Mucosa of rectum (tissue), 2 donors: ENCODE data around the gene DENND6A.
"Not testable (repeated sequence)": the region's sequence is repeated elsewhere in the genome, so short reads cannot be mapped to it uniquely, and the experiment has no call there.

ENCODE experiments used
- H3K27ac ChIP-seq, 2 donors: one replicate each; pipeline ENCODE4 v1.7.0; 2013; ENCODE audit warnings: inconsistent platforms in 2 of 2, low read depth in 2 of 2, low read length in 2 of 2
- H3K27me3 ChIP-seq, 2 donors: one replicate each; pipeline ENCODE4 v1.7.0; 2013; ENCODE audit warnings: low read length in 2 of 2; ENCODE audit not compliant: control insufficient read depth in 2 of 2, insufficient read depth in 2 of 2
- H3K36me3 ChIP-seq, 2 donors: one replicate each; pipeline ENCODE4 v1.7.0; 2013; ENCODE audit warnings: low read length in 2 of 2; ENCODE audit not compliant: control insufficient read depth in 2 of 2, insufficient read depth in 2 of 2
- H3K4me1 ChIP-seq, 2 donors: one replicate each; pipeline ENCODE4 v1.7.0; 2013; ENCODE audit warnings: low read length in 2 of 2, mild to moderate bottlenecking in 1 of 2; ENCODE audit not compliant: control insufficient read depth in 2 of 2, insufficient read depth in 2 of 2
- H3K4me3 ChIP-seq, 2 donors: one replicate each; pipeline ENCODE4 v1.7.0; 2013; ENCODE audit warnings: low read length in 2 of 2
- H3K9ac ChIP-seq, 2 donors: one replicate each; pipeline ENCODE4 v1.7.0; 2013; ENCODE audit warnings: low read length in 2 of 2, low read depth in 1 of 2, mild to moderate bottlenecking in 1 of 2
- H3K9me3 ChIP-seq, 2 donors: one replicate each; pipeline ENCODE4 v1.7.0; 2013; ENCODE audit warnings: low read length in 2 of 2; ENCODE audit not compliant: control insufficient read depth in 2 of 2
- donor health status: healthy.
- donor health status: Normal muscosa, but diverticular disease.

The DENND6A gene

DNA sequence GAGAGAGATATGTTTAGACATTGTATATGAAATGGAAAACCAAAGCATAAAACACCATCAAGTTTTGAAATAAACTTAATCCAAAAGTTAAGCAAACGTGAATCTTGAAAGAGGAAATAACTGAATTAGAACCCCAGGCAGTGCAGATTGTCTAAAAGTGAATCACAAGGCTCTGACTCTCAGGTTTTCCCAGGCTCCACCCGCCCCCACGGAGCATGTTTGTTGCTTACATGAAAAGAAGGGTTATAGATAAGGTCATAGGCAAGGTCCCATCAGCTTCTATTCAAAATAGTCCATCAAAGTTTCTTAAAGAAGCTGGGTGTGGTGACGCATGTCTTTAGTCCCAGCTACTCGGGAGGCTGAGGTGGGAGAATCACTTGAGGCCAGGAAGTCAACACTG lies 34.2 kb upstream of the DENND6A start:
- Histone ChIP-seq H3K36me3 (no peaks in the 10 kb centered on the region), H3K9me3 (no peaks in the 10 kb centered on the region), H3K27ac (no peak overlapping the region), H3K9ac (no peak overlapping the region), H3K4me1 (no peaks in the 10 kb centered on the region), H3K27me3 (no peaks in the 10 kb centered on the region), H3K4me3 (no peak overlapping the region)

- Histone ChIP-seq H3K9ac (no peak overlapping the region), H3K27me3 (no peaks in the 10 kb centered on the region), H3K4me3 (no peak overlapping the region), H3K4me1 (no peaks in the 10 kb centered on the region), H3K9me3 (no peaks in the 10 kb centered on the region), H3K36me3 (no peaks in the 10 kb centered on the region), H3K27ac (no peak overlapping the region)
Observed at GRCh38 chr3:57726397-57726796, 33.5 kb upstream of the DENND6A start.

GRCh38 chr3:57718118-57718517 lies 25.2 kb upstream of the DENND6A start:
- Histone ChIP-seq H3K9me3 (no peaks in the 10 kb centered on the region), H3K27ac (no peak overlapping the region), H3K36me3 (no peaks in the 10 kb centered on the region), H3K27me3 (no peaks in the 10 kb centered on the region), H3K4me3 (no peak overlapping the region), H3K4me1 (no peaks in the 10 kb centered on the region), H3K9ac (no peak overlapping the region)

DNA sequence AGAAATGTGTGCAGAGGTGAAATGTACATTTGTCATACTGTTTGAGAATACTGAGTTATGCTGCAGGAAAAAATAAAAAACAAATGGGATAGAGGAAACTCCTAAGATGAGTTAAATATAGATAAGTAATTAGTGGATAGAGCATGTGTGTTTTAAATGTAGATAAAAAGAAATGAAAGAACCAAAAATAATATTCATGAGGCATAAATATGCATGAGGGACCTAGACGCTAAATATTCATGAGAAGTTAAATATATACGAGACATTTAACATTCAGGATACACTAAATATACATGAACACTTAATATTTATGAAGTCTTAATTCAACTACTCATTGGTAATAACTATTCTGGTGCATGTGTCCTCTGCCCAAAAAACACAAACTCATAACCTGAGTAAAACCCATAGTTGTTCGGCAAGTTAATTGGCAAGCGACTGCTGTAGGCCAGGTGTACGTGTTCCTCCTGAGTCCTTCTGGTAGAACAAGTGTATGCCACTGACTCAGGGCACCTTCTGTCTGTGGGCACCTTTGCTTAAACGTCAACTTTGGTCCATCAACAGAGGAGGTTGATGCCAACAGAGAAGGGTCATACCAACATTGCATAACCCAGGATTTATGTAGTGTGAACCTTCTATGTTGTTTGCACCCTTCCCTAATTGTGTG lies 24.5 kb upstream of the DENND6A start:
- H3K4me1 ChIP-seq, result no peaks in the 10 kb centered on the region
- no peaks in the 10 kb centered on the region for H3K36me3 ChIP-seq
- H3K27ac ChIP-seq, result no peak overlapping the region
- H3K4me3 ChIP-seq, result no peak overlapping the region
- H3K27me3 ChIP-seq, result no peaks in the 10 kb centered on the region
- no peaks in the 10 kb centered on the region for H3K9me3 ChIP-seq
- no peak overlapping the region for H3K9ac ChIP-seq

GRCh38 chr3:57715686-57716085 lies 22.8 kb upstream of the DENND6A start:
- H3K9me3 ChIP-seq, result no peaks in the 10 kb centered on the region
- no peaks in the 10 kb centered on the region for H3K36me3 ChIP-seq
- H3K27me3 ChIP-seq, result no peaks in the 10 kb centered on the region
- no peak overlapping the region for H3K4me3 ChIP-seq
- no peak overlapping the region for H3K9ac ChIP-seq
- H3K4me1 ChIP-seq, result no peaks in the 10 kb centered on the region
- H3K27ac ChIP-seq, result no peak overlapping the region

GRCh38 chr3:57709559-57709958 lies 16.7 kb upstream of the DENND6A start:
- Histone ChIP-seq H3K9me3 (no peaks in the 10 kb centered on the region), H3K4me3 (no peak overlapping the region), H3K4me1 (peaks cover 0 to 5% of the 10 kb centered on the region in 2 donors), H3K36me3 (no peaks in the 10 kb centered on the region), H3K9ac (no peak overlapping the region), H3K27me3 (no peaks in the 10 kb centered on the region), H3K27ac (no peak overlapping the region)

DNA sequence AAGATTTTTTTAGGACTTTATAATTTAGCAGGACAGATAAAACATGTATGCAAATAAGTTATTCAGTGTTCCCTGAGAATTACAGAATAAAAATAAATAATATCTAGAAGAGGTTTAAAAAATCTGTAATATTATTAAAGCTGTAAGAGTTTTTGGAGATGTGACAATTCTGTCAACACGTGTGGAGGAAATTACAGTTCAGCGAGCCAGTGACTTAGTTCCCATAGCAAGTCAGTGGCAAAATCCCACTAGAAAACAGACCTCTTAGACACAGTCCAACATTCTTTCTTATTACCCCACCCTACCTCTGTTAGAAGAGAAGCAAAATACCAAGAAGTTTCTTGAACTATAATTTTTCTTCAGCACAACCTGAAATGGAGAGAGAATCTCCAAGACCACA lies 16.2 kb upstream of the DENND6A start:
- Histone ChIP-seq H3K27me3 (no peaks in the 10 kb centered on the region), H3K36me3 (no peaks in the 10 kb centered on the region), H3K4me3 (no peak overlapping the region), H3K4me1 (peaks cover 0 to 5% of the 10 kb centered on the region in 2 donors), H3K9ac (no peak overlapping the region), H3K9me3 (no peaks in the 10 kb centered on the region), H3K27ac (no peak overlapping the region)

GRCh38 chr3:57706462-57706861 lies 13.6 kb upstream of the DENND6A start:
- no peaks in the 10 kb centered on the region for H3K27me3 ChIP-seq
- H3K9me3 ChIP-seq, result no peaks in the 10 kb centered on the region
- H3K4me3 ChIP-seq, result no peak overlapping the region
- H3K9ac ChIP-seq, result no peak overlapping the region
- H3K4me1 ChIP-seq, result peaks cover 0 to 5% of the 10 kb centered on the region in 2 donors
- H3K36me3 ChIP-seq, result no peaks in the 10 kb centered on the region
- no peak overlapping the region for H3K27ac ChIP-seq

DNA sequence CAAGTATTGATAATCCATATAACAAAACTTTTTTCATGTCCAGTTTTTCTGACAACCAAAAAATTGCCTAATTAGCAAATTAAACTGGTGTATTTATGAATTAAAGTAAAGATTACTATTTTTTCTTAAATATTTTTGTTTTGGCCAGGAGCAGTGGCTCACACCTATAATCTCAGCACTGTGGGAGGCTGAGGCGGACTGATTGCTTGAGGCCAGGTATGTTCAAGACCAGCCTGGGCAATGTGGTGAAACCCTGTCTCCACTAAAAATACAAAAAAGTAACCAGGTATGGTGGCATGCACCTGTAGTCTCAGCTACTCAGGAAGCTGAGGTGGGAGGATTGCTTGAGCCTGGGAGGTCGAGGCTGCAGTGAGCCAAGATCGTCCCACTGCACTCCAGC lies 12.5 kb upstream of the DENND6A start:
- H3K4me3 ChIP-seq, H3K9ac ChIP-seq, H3K27ac ChIP-seq, H3K27me3 ChIP-seq, H3K9me3 ChIP-seq, H3K36me3 ChIP-seq, H3K4me1 ChIP-seq: not testable (repeated sequence)

DNA sequence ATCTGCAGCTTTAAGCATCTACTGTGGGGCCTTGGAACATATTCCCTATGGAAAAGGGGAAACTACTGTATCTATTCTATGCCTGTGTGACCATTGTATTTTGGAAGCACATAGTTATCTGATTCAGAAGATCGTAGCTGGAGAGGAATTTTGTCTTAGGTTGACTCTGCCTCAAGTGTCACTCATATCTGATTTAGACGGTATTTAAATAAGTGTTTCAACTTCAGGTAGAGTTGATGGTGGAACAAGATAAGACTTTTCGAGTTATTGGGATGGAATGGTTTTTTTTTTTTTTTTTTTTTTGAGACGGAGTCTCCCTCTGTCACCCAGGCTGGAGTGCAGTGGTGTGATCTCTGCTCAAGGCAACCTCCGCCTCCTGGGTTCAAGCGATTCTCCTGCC lies 8.9 kb upstream of the DENND6A start:
- no peaks in the 10 kb centered on the region for H3K27me3 ChIP-seq
- H3K36me3 ChIP-seq, result no peaks in the 10 kb centered on the region
- no peak overlapping the region for H3K4me3 ChIP-seq
- no peak overlapping the region for H3K9ac ChIP-seq
- peaks cover 0 to 5% of the 10 kb centered on the region in 2 donors for H3K4me1 ChIP-seq
- H3K27ac ChIP-seq, result no peak overlapping the region
- H3K9me3 ChIP-seq, result no peaks in the 10 kb centered on the region

DNA sequence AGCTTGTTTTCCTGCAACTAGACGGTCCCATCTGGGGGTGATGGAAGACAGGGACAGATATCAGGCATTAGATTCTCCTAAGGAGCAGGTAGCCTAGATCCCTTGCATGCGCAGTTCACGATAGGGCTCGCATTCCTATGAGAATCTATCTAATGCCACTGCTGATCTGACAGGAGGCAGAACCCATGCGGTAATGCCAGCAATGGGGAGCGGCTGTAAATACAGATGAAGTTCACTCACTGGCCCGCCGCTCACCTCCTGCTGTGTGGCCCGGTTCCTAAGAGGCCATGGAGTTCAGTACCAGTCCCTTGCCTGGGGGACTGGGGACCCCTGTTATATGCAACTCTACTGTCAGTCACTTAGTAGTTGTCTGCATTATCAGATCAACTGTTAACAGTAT lies 7.9 kb upstream of the DENND6A start:
- H3K4me1 ChIP-seq, result no peaks in the 10 kb centered on the region
- H3K9ac ChIP-seq, result no peak overlapping the region
- no peaks in the 10 kb centered on the region for H3K9me3 ChIP-seq
- no peak overlapping the region for H3K27ac ChIP-seq
- no peaks in the 10 kb centered on the region for H3K36me3 ChIP-seq
- H3K27me3 ChIP-seq, result no peaks in the 10 kb centered on the region
- no peak overlapping the region for H3K4me3 ChIP-seq
